NCI-H446 (cell line): ENCODE data around the gene JUP.

Experiments used
- DNase-seq, 2 experiments: peaks; one replicate each; lab custom pipeline; 2025; lab: John Stamatoyannopoulos, UW

The JUP gene

GRCh38 chr17:41810659-41811548 lies 24.4 kb upstream of the JUP start:
- DNase-seq, result no peak

DNA sequence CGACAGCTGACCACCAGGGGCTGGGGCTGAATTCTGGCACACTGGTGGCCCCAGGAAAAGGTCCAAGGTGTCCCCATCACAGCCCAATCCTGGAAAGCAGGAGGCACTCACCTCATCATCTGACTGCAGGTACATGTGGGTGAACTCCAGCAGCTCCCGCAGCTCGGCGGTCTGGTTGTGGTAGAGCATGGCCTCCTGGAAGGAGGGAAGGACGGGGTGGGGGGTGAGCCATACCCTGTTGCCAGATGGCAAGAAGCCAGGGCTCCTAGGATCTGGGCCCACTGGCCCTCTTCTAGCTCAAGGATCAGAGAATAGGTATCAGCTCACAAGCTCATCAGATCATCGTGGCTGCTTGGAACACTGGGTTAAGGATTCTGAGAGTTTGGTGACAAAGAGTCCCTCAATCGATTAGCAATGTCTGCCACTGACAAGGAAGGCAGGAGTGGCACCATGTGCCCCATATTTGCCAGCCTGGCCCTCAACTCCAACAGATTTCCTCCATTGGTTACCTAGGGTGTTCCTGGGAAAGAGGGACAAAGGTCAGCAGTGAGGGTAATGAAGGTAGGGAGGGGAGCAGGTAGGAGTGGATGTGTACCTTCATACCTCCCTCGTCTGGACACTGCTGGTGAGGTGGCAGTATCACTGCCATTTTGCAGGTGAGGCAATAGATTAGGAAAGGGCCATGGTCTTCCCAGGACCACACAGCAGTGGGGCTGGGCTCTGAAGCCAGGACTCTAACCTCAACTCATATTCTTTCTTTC lies 20.4 kb upstream of the JUP start:
- DNase-seq, result no peak

GRCh38 chr17:41803049-41804020 lies 16.8 kb upstream of the JUP start:
- peak in 1 of 2 experiments; percentile 21 for DNase-seq

- DNase-seq, result peak in 1 of 2 experiments; percentile 67
Observed at GRCh38 chr17:41801374-41802271, 15.1 kb upstream of the JUP start.

- no peak for DNase-seq
Observed at GRCh38 chr17:41800601-41801373, 14.3 kb upstream of the JUP start.

DNA sequence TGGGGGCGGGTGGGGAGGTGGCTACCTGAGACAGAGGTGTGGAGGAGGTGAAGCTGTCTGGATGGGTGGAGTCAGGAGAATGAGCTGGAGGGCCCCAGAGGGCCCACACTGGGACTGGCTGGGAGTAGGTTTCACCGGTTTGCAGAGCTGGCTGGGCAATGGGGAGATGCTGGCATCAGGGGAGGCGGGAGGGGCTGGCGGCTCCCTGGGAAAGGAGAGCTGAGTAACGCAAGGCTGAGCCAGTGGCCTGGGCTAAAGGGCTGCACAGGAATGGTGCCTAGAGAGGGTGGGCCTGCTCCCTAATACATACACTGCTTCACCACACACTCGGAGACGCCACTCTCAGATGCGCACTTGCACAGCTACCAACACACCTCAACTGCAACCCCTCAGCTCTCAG lies 12.9 kb upstream of the JUP start:
- no peak for DNase-seq

GRCh38 chr17:41797377-41797776 lies 10.9 kb upstream of the JUP start:
- DNase-seq, result no peak

DNA sequence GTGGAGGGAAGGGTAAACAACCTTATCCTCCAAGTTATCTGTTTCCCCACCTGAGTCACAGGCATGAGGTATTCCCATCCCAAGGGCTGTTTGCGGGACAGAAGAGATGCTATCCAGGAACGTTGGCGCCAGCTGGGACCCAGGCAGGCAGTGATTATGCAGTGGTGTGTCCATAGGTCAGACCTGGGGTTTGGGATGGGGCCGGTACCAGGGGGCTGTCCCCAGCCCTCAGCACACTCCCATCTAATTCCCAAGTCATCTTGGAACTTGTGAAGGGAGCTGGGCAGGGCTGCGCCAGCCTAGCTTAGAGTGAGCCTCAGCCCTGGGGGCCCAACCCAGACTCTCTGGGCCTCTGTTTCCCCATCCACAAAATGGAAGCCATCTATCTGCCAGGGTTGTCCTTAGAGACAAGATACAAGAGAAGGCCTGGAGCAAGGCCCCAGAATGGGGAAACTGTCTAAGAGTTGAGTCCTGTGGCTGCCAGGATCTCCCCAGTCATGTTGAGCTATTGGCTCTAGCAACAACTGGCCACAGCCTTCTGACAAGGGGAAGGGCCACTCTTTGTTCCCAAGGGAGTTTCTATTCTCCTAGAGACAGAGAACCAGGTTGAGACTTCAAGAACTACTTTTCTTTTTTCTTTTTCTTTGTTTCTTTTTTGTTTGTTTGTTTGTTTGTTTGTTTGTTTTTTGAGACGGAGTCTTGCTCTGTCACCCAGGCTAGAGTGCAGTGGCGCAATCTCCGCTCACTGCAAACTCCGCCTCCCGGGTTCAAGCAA lies 9.8 kb upstream of the JUP start:
- DNase-seq, result no peak

DNA sequence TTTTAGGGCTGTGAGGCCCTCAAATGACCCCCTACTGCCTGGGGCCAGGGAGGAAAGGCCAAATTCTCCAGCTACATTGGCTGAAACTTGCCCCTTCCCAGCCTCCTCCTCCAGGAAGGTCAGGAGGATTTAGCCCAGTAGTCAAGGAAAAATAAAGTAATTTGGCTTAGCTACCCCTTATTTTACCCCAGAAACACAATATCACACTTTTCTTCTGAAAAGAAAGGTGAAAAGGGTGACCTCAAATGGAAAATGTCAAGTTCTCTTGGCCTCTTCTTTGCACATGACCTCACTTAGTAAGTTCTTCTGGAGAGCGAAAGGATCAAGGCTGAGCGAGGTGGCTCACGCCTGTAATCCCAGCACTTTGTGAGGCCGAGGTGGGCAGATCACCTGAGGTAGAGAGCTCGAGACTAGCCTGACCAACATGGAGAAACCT lies 8.0 kb upstream of the JUP start:
- DNase-seq, result no peak

DNA sequence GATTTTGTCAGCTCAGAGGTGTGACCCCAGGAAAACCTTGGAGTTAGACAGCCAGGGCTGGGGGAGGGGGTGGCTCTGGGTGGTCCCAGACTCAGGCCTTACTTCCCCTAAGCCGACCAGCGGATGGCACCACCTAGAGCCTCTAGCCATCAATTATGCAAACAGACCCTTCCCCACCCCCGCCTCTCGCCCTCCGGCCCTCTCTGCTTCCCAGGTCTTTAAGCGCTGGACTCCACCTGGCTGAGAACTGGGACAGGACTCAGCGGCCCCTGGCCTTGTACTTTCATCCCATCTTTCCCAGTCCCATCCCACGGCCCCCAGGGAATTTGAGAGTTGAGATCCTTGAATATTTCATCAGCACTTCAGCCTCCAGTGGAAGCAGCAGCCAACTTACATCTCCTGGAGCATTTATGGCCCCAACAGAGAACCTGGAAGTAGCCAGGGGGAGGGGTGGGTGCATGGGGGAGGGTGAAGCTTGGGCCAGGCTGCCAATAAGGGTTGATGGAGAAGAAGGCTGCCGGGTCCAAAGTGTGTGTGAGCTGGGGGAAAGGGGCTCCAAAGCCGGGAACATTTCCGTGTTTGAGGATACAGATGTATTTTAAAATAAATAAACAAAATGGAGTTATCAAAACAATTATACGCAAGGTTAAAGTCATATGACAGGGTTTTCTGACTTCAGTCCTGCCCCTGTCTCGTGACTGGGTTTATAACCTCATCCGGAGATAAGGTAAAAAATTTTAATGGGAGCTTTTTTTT lies 7.5 kb upstream of the JUP start:
- peak in 1 of 2 experiments; percentile 7 for DNase-seq

- no peak for DNase-seq
Observed at GRCh38 chr17:41792845-41793783, 6.6 kb upstream of the JUP start.

GRCh38 chr17:41787021-41787418 lies 509 bp upstream of the JUP start:
- no peak for DNase-seq

- DNase-seq, result no peak
Observed at GRCh38 chr17:41785859-41786226, 668 bp downstream of the JUP start.

- DNase-seq, result no peak
Observed at GRCh38 chr17:41785091-41785858, 1.2 kb downstream of the JUP start.

DNA sequence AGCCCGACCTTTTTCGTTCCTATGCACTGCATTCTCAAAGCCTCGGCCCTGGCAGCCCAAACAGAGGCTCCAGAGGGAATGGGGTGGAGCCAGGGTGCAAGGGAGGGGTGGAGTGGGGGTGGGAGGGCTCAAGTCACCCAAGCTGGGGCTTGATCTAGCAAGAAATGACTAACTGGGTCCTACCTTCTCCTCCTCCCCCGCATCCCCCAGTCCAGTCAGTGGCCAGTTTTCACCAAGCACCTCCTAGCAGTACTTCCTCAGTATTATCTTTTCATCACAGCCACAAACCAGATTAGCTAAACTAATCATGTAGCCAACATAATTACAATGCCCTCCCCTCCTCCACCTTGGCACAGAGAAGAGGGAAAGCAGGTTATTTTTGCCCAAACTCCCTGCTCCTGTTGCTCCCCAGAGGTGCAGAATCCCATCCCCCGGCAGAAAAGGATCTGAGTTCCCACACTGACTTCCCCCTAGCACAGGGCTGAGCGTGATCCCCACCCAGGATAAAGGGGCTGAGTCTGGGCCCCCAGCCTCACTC lies 2.2 kb downstream of the JUP start:
- no peak for DNase-seq

DNA sequence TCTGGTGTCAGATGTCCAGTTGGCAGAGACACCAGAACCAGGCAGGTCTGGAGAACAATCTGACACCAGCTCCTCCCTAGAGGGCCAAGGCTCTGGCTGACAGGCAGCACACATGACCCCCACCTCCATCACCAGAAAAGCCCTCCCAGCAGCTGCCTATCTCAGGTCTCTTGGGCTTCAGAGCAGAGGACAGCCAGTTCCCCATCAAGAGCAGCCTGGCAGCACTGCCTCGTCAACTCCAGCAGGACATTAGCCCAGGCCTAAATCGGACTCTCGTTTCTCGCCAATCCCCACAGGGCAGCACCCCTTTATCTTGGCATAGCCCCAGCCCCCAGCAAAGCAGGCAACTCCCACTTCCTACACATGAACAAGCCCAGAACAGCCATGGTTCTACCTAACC lies 4.4 kb downstream of the JUP start:
- no peak for DNase-seq
